ENCODE measurements around the gene RLN1. TPM values are rescaled to one million over a fixed set of nuclear protein-coding genes. Genes with fewer than 3 reads are reported as not detected.
"Not testable (repeated sequence)": the region's sequence is repeated elsewhere in the genome, so short reads cannot be mapped to it uniquely, and the experiment has no call there.

The RLN1 gene
- total RNA-seq, 2 donors from 2014 or later = 0.48 to 0.59 TPM

- DNase-seq = no peak
These were observed 3.0 kb downstream of the RLN1 start for GRCh38 chr9:5336688-5337087.

DNA sequence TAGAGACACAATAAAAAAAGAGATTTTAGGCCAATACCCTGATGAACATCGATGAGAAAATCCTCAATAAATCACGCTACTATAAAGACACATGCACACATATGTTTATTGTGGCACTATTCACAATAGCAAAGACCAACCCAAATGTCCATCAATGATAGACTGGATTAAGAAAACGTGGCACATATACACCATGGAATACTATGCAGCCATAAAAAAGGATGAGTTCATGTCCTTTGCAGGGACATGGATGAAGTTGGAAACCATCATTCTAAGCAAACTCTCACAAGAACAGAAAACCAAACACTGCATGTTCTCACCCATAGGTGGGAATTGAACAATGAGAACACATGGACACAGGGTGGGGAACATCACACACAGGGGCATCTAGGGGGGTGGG, 8.4 kb downstream of the RLN1 start:
- H3K36me3 ChIP-seq; H3K27ac ChIP-seq; intact Hi-C loops (cut with DNase I); H3K9me3 ChIP-seq; DNase-seq; H3K9ac ChIP-seq (ENCODE audit: low read depth in 2 of 2, low read length in 2 of 2); H3K4me3 ChIP-seq; H3K4me1 ChIP-seq; H3K27me3 ChIP-seq: not testable (repeated sequence)

More at GRCh38 chr9:5336688-5337087, 3.0 kb downstream of the RLN1 start:
- H3K27me3 ChIP-seq = no peaks in the 10 kb centered on the region
- H3K36me3 ChIP-seq = no peaks in the 10 kb centered on the region
- H3K9me3 ChIP-seq = no peaks in the 10 kb centered on the region
- no peaks in the 10 kb centered on the region for H3K4me1 ChIP-seq
- intact Hi-C loops (cut with DNase I) = no loop called here
- no peak overlapping the region for H3K9ac ChIP-seq (ENCODE audit: low read depth in 2 of 2, low read length in 2 of 2)
- no peak overlapping the region for H3K27ac ChIP-seq
- no peak overlapping the region for H3K4me3 ChIP-seq
- TF ChIP-seq, protein P1, sequence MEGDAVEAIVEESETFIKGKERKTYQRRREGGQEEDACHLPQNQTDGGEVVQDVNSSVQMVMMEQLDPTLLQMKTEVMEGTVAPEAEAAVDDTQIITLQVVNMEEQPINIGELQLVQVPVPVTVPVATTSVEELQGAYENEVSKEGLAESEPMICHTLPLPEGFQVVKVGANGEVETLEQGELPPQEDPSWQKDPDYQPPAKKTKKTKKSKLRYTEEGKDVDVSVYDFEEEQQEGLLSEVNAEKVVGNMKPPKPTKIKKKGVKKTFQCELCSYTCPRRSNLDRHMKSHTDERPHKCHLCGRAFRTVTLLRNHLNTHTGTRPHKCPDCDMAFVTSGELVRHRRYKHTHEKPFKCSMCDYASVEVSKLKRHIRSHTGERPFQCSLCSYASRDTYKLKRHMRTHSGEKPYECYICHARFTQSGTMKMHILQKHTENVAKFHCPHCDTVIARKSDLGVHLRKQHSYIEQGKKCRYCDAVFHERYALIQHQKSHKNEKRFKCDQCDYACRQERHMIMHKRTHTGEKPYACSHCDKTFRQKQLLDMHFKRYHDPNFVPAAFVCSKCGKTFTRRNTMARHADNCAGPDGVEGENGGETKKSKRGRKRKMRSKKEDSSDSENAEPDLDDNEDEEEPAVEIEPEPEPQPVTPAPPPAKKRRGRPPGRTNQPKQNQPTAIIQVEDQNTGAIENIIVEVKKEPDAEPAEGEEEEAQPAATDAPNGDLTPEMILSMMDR (IDR thresholded peaks at IDR 0.05) = no peak

DNA sequence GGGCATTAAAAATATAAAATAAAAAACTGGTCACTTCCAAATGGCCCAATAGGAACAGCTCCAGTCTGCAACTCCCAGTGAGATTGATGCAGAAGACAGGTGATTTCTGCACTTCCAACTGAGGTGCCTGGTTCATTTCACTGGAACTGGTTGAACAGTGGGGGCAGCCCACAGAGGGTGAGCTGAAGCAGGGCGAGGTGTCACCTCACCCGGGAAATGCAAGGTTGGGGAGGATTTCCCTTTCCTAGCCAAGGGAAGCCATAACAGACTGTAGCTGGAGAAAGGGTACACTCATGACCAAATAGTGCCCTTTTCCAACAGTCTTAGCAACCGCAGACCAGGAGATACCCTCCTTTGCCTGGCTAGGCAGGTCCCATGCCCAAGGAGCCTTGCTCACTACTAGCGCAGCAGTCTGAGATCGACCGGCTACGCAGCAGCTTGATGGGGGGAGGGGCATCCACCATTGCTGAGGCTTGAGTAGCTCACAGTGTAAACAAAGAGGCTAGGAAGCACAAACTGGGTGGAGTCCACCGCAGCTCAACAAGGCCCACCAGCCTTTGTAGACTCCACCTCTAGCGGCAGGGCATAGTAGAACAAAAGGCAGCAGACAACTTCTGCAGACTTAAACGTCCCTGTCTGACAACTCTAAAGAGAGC, 12.7 kb downstream of the RLN1 start:
- Histone ChIP-seq H3K4me1 (no peaks in the 10 kb centered on the region), H3K36me3 (no peaks in the 10 kb centered on the region), H3K4me3 (no peak overlapping the region), H3K9me3 (no peaks in the 10 kb centered on the region), H3K27me3 (no peaks in the 10 kb centered on the region), H3K27ac (no peak overlapping the region), H3K9ac (ENCODE audit: low read depth in 2 of 2, low read length in 2 of 2) (no peak overlapping the region)
- DNase-seq = peak; percentile 21
- TF ChIP-seq, protein P1 (IDR thresholded peaks at IDR 0.05) = no peak
- intact Hi-C loops (cut with DNase I) = no loop called here

- intact Hi-C loops (cut with DNase I) = no loop called here
- Histone ChIP-seq H3K27ac (no peak overlapping the region), H3K9ac (ENCODE audit: low read depth in 2 of 2, low read length in 2 of 2) (no peak overlapping the region), H3K4me1 (no peaks in the 10 kb centered on the region), H3K9me3 (no peaks in the 10 kb centered on the region), H3K36me3 (no peaks in the 10 kb centered on the region), H3K4me3 (no peak overlapping the region), H3K27me3 (no peaks in the 10 kb centered on the region)
- DNase-seq = no peak
- TF ChIP-seq, protein P1 (IDR thresholded peaks at IDR 0.05) = no peak
These were observed 13.5 kb downstream of the RLN1 start for GRCh38 chr9:5326187-5326586.

DNA sequence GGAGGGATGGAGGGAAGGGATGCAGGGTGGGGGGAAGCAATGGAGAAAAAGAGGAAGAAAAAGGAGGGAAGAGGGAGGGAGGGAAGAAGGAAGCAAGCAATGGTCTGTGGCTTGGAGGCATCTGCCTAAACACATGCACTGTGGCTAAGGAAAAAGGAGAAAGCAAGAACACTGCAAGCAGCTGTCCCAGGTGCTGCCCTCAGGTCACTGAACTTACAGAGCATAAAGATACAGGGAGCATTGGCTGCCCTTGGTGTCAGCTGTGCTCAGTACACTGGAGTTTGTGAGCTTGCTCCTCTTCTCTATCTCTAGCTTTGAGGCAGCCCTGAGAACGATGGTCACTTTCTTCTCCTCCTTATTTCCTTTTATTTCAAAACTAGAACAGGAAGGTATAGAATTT, 18.1 kb downstream of the RLN1 start:
- H3K27ac ChIP-seq; H3K9me3 ChIP-seq; H3K9ac ChIP-seq (ENCODE audit: low read depth in 2 of 2, low read length in 2 of 2); H3K4me3 ChIP-seq; DNase-seq; H3K4me1 ChIP-seq; intact Hi-C loops (cut with DNase I); H3K27me3 ChIP-seq; H3K36me3 ChIP-seq: not testable (repeated sequence)

DNA sequence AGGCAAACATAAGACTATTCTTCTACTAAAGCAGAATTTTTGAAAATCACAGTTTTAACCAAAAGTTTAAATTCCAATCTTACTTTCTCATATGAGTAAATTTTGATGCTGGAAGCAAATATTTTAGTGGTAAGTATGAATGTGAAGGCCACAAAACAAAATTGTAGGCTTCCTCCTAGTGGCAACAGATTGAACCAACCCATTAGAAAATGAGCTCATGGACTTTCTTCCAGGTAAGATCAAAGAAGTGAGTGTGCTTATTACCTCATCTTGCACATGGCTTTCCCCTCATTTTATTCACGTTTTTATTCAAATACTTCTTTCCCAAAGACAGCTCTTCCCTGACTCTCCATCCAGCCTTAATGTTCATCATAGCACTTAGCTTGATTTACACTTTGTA, 18.6 kb downstream of the RLN1 start:
- Histone ChIP-seq H3K27ac (no peak overlapping the region), H3K9ac (ENCODE audit: low read depth in 2 of 2, low read length in 2 of 2) (no peak overlapping the region), H3K27me3 (no peaks in the 10 kb centered on the region), H3K4me3 (no peak overlapping the region), H3K4me1 (no peaks in the 10 kb centered on the region), H3K36me3 (no peaks in the 10 kb centered on the region), H3K9me3 (no peaks in the 10 kb centered on the region)
- TF ChIP-seq, protein P1 (IDR thresholded peaks at IDR 0.05) = no peak
- no peak for DNase-seq
- intact Hi-C loops (cut with DNase I) = no loop called here

DNA sequence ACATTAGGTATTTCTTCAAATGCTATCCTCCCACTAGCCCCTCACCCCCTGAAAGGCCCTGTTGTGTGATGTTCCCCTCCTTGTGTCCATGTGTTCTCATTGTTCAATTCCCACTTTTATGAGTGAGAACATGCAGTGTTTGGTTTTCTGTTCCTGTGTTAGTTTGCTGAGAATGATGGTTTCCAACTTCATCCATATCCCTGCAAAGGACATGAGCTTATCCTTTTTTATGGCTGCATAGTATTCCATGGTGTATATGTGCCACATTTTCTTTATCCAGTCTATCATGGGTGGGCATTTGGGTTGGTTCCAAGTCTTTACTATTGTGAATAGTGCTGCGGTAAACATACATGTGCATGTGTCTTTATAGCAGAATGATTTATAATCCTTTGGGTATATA, 23.3 kb downstream of the RLN1 start:
- H3K4me3 ChIP-seq; H3K27ac ChIP-seq; intact Hi-C loops (cut with DNase I); H3K27me3 ChIP-seq; H3K36me3 ChIP-seq; H3K9ac ChIP-seq (ENCODE audit: low read depth in 2 of 2, low read length in 2 of 2); DNase-seq; H3K9me3 ChIP-seq; H3K4me1 ChIP-seq: not testable (repeated sequence)
